K562 (cell line): ENCODE data around the gene ATP6V0A1.

Experiments used
- CTCF ChIP-seq, 3 experiments: IDR thresholded peaks in 2 of 3; conservative IDR thresholded peaks in 1 of 3; 2 replicates each; pipeline ENCODE4 v1.5.1; 2011 to 2012; ENCODE audit warnings: low read length in 3 of 3, mild to moderate bottlenecking in 3 of 3, control low read depth in 2 of 3, improper control_type of control experiment in 1 of 3, inconsistent platforms in 1 of 3, low read depth in 1 of 3, mixed read lengths in 1 of 3, moderate library complexity in 1 of 3; ENCODE audit not compliant: insufficient read depth in 2 of 3
- E2F6 ChIP-seq, 2 experiments: IDR thresholded peaks; 2 replicates each; pipeline ENCODE4 v1.6.1; 2011; ENCODE audit warnings: borderline replicate concordance in 1 of 2, control low read depth in 1 of 2, low read depth in 1 of 2, low read length in 1 of 2, mild to moderate bottlenecking in 1 of 2, mixed read lengths in 1 of 2, moderate library complexity in 1 of 2; ENCODE audit not compliant: insufficient read depth in 1 of 2, insufficient read length in 1 of 2, poor library complexity in 1 of 2, severe bottlenecking in 1 of 2; ENCODE audit errors: extremely low read depth in 1 of 2
- NKRF ChIP-seq: fragments of 450-650 bp; IDR thresholded peaks from 2 replicates; pipeline ENCODE4 v1.6.1; 2016; ENCODE audit warnings: borderline replicate concordance
- POLR2A ChIP-seq: fragments of 450-650 bp; conservative IDR thresholded peaks from 2 replicates; pipeline ENCODE4 v1.6.1; 2016
- RAD21 ChIP-seq, 2 experiments: fragments of 250-450 bp in 1 of 2; fragments of 450-650 bp in 1 of 2; sonication (Bioruptor Pico) in 1 of 2; formaldehyde crosslinking in 1 of 2; IDR thresholded peaks in 1 of 2; conservative IDR thresholded peaks in 1 of 2; 2 replicates each; pipeline versions ENCODE4 v1.4.0 to v1.8.0; 2020 to 2022; ENCODE audit warnings: mild to moderate bottlenecking in 2 of 2, moderate library complexity in 1 of 2
- TFE3 ChIP-seq: fragments of 450-650 bp; formaldehyde crosslinking; IDR thresholded peaks from 2 replicates; pipeline ENCODE4 v1.4.0; 2020; ENCODE audit warnings: mild to moderate bottlenecking, mixed read lengths
- USF1 ChIP-seq: sonication (generic); formaldehyde crosslinking; IDR thresholded peaks from 2 replicates; pipeline ENCODE4 v1.9.0; 2022; ENCODE audit warnings: mild to moderate bottlenecking, missing genetic modification reagents

- TF ChIP-seq CTCF (IDR thresholded peaks at IDR 0.05 in 2 of 3, conservative IDR thresholded peaks at IDR 0.05 in 1 of 3; ENCODE audit: insufficient read depth in 2 of 3, low read depth in 1 of 3, low read length in 3 of 3) (no peak), RAD21 (CRISPR knock-in tag; conservative IDR thresholded peaks at IDR 0.05 in 1 of 2, IDR thresholded peaks at IDR 0.05 in 1 of 2) (no peak), E2F6 (IDR thresholded peaks at IDR 0.05; ENCODE audit: borderline replicate concordance in 1 of 2, extremely low read depth in 1 of 2, insufficient read depth in 1 of 2, insufficient read length in 1 of 2, low read depth in 1 of 2, low read length in 1 of 2, poor library complexity in 1 of 2, severe bottlenecking in 1 of 2) (no peak), USF1 (CRISPR knock-in tag) (no peak), POLR2A (no peak), TFE3 (no peak), NKRF (no peak)
These were observed 29.4 kb downstream of the ATP6V0A1 start for GRCh38 chr17:42488032-42488431.
